H1 (cell line): ENCODE measurements around the gene MYO1D. TPM values are rescaled to one million over a fixed set of nuclear protein-coding genes. Genes with fewer than 3 reads are reported as not detected.

Experiments used
- BCL11A ChIP-seq, 2 experiments: IDR thresholded peaks; one replicate each; pipeline ENCODE4 v1.6.1; 2011; ENCODE audit warnings: low read depth in 2 of 2, low read length in 2 of 2, mild to moderate bottlenecking in 2 of 2
- CHD7 ChIP-seq: fragments of 300-600 bp; sonication (generic); IDR thresholded peaks from 2 replicates; pipeline ENCODE4 v1.7.1; 2012; ENCODE audit warnings: low read length, moderate library complexity, mild to moderate bottlenecking, inconsistent platforms; ENCODE audit not compliant: insufficient replicate concordance
- CTCF ChIP-seq, 3 experiments: IDR thresholded peaks; 1 replicate in 2 of 3; 2 replicates in 1 of 3; pipeline versions ENCODE4 v1.5.1 to v1.6.1; 2011; ENCODE audit warnings: low read length in 3 of 3, mild to moderate bottlenecking in 3 of 3, inconsistent platforms in 2 of 3, low read depth in 1 of 3, moderate library complexity in 1 of 3; ENCODE audit not compliant: insufficient read depth in 1 of 3; ENCODE audit errors: control extremely low read depth in 1 of 3
- EP300 ChIP-seq, 2 experiments: IDR thresholded peaks; 1 replicate in 1 of 2; 2 replicates in 1 of 2; pipeline ENCODE4 v1.6.1; 2011 to 2012; ENCODE audit warnings: low read depth in 2 of 2, low read length in 2 of 2, mild to moderate bottlenecking in 2 of 2, borderline replicate concordance in 1 of 2, inconsistent platforms in 1 of 2, moderate library complexity in 1 of 2
- MAFK ChIP-seq: IDR thresholded peaks from 2 replicates; pipeline ENCODE4 v1.6.1; 2012; ENCODE audit warnings: low read depth, mild to moderate bottlenecking, improper control_type of control experiment, low read length
- TCF12 ChIP-seq: IDR thresholded peaks from 2 replicates; pipeline ENCODE4 v1.6.1; 2011; ENCODE audit warnings: low read depth, mild to moderate bottlenecking, low read length
- TEAD4 ChIP-seq: IDR thresholded peaks from 2 replicates; pipeline ENCODE4 v1.6.1; 2012; ENCODE audit warnings: low read depth, low read length, inconsistent platforms, mixed read lengths
- ZNF274 ChIP-seq: IDR thresholded peaks from 2 replicates; pipeline ENCODE4 v1.7.0; 2012; ENCODE audit warnings: low read length, borderline replicate concordance; ENCODE audit errors: extremely low read depth
- polyA plus RNA-seq, 7 experiments: library from polyadenylated mRNA; depleted of rRNA in 3 of 7; stranded (reverse) in 5 of 7; unstranded in 2 of 7; fragments of >200 nt in 5 of 7; fragments of 200-250 nt in 2 of 7; gene quantifications; 1 replicate in 5 of 7; 2 replicates in 1 of 7; 4 replicates in 1 of 7; pipeline versions ENCODE4 v1.2.1 to v1.2.3, GENCODE V29; 2011 to 2013; ENCODE audit warnings: missing spikeins in 2 of 7, mixed read lengths in 2 of 7
- total RNA-seq: library from RNA; stranded (reverse); fragmentation: NEBNext Ultra II Directional; extraction: Animal tissue kit (Norgen Biotek cat#: 25700); gene quantifications from 2 replicates; pipeline ENCODE4 v1.2.1, GENCODE V29; 2021
- TF ChIP-seq, protein P1 (sequence below): IDR thresholded peaks from 2 replicates; pipeline ENCODE4 v1.6.1; 2012; ENCODE audit warnings: inconsistent platforms

MYO1D gene
- total and polyA plus RNA-seq, 2 of the 8 experiments (the other 6 are each of a cell fraction or from before 2014, with no cell fraction given): 6.5 to 25.4 TPM

- TF ChIP-seq CHD7 (no peak), TEAD4 (no peak), BCL11A (IDR thresholded peaks at IDR 0.05; ENCODE audit: low read depth in 2 of 2, low read length in 2 of 2) (no peak), EP300 (IDR thresholded peaks at IDR 0.05; ENCODE audit: borderline replicate concordance in 1 of 2, low read depth in 2 of 2, low read length in 2 of 2) (no peak), ZNF274 (no peak), CTCF (IDR thresholded peaks at IDR 0.05; ENCODE audit: control extremely low read depth in 1 of 3, insufficient read depth in 1 of 3, low read depth in 1 of 3, low read length in 3 of 3) (peak; percentile 61 to 81 (median 79)), MAFK (no peak), TCF12 (no peak)
- TF ChIP-seq, protein P1, sequence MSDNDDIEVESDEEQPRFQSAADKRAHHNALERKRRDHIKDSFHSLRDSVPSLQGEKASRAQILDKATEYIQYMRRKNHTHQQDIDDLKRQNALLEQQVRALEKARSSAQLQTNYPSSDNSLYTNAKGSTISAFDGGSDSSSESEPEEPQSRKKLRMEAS: peak; percentile 41; the same call in 1 of the 2 replicates
Measured at GRCh38 chr17:32588982-32589381, 287.9 kb downstream of the MYO1D start (continued).
